ENCODE measurements around the gene AJM1.
"Not testable (repeated sequence)": the region's sequence is repeated elsewhere in the genome, so short reads cannot be mapped to it uniquely, and the experiment has no call there.

AJM1 gene

DNA sequence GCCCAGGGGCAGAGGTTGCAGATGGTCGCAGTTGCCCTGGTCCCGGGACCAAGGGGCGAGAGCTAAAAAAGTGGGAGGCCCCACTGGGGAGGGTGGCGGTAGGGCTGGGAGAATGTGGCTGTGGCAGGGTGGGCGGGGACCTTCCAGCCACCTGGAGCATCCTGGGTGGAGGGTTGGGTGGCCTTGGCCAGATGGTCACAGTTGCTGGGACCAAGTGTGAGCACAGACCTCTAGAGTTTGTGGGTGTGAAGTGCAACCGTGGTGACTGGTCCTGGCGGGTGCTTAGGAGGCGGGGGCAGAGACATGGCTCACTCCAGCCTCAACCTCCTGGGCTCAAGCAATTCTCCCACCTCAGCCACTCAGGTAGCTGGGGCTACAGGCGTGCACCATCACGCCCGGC is 38.4 kb downstream of the AJM1 start:
- TF ChIP-seq FOXP2 (optimal IDR thresholded peaks at IDR 0.05; ENCODE audit: control extremely low read depth, extremely low read length, insufficient read depth), result no peak
- TF ChIP-seq POLR2AphosphoS5 (IDR thresholded peaks at IDR 0.05; ENCODE audit: borderline replicate concordance, low read depth, low read length), result no peak
- TF ChIP-seq EZH2 (IDR thresholded peaks at IDR 0.05), result no peak
- H3K36me3 ChIP-seq (ENCODE audit: insufficient read depth, low read length), result no peaks in the 10 kb centered on the region
- no peak overlapping the region for H3K27ac ChIP-seq
- H3K4me3 ChIP-seq, result no peak overlapping the region
- no peaks in the 10 kb centered on the region for H3K9me3 ChIP-seq (ENCODE audit: low read depth, low read length)
- no peak overlapping the region for H3K9ac ChIP-seq (ENCODE audit: insufficient read length)
- no peak for DNase-seq (ENCODE audit: low read depth, low spot score)

DNA sequence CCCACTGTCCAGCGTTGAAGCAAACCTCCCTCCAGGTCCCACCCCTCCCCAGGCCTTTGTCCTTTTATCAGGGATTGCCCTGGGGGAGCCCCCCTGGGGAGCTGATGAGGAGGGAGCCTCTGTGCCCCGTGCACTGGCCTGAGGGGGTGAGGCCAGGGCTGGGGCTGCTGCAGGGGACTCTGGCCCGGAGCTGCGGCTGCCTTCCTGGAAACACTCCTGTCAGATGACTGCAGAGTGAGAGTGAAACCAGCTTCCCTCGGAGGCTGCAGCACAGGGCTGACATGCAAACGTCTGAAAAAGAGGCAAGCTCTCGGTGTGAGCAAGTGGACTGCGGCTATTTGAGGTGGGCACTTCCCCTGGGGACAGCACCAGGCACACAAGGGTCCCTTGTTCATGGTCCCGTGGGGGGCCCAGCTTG is 39.4 kb downstream of the AJM1 start:
- H3K9me3 ChIP-seq (ENCODE audit: low read depth, low read length), result no peaks in the 10 kb centered on the region
- no peak for DNase-seq (ENCODE audit: low read depth, low spot score)
- H3K36me3 ChIP-seq (ENCODE audit: insufficient read depth, low read length), result no peaks in the 10 kb centered on the region
- no peak for TF ChIP-seq EZH2 (IDR thresholded peaks at IDR 0.05)
- TF ChIP-seq FOXP2 (optimal IDR thresholded peaks at IDR 0.05; ENCODE audit: control extremely low read depth, extremely low read length, insufficient read depth), result no peak
- no peak for TF ChIP-seq POLR2AphosphoS5 (IDR thresholded peaks at IDR 0.05; ENCODE audit: borderline replicate concordance, low read depth, low read length)
- H3K4me3 ChIP-seq, result no peak overlapping the region
- no peak overlapping the region for H3K9ac ChIP-seq (ENCODE audit: insufficient read length)
- H3K27ac ChIP-seq, result no peak overlapping the region

DNA sequence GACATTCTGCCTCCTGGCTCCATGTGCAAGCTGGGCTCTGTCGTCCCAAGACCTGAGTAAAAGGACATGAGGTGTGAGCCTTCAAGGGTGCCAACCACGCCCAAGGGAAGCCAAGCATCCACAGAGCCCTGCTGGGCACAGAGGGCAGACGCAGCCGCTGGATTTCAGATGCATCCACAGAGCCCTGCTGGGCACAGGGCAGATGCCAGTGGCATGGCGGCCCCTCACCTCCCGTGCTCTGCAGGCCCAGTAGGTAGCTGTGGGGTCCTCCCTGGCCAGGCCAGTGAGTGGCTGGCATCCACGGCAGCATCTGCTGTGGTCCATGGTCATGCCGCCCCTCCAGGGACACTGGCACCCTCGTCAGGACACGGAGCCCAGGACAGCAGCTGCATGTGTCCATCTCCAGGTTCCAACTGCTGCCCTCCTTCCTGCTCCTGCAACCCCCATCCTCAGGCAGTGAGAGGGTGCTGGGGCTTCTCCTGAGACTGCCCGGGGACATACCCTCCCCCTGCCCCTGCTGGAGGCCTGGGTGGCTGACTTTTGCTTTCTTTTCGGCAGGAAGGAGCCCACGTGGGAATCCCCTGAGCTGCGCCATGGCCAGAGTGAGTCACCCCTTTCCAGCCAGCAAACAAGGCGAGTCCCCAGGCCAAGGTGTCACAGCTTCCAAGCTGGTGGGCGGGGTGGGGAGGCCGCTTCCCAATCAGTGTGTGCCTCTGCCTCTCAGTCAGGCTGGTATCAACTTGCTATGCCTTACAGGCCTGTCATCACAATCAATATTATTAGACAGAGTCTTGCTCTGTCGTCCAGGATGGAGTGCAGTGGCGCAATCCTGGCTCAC is 40.0 kb downstream of the AJM1 start:
- H3K9ac ChIP-seq (ENCODE audit: insufficient read length), result no peak overlapping the region
- no peaks in the 10 kb centered on the region for H3K9me3 ChIP-seq (ENCODE audit: low read depth, low read length)
- DNase-seq (ENCODE audit: low read depth, low spot score), result no peak
- H3K27ac ChIP-seq, result no peak overlapping the region
- TF ChIP-seq POLR2AphosphoS5 (IDR thresholded peaks at IDR 0.05; ENCODE audit: borderline replicate concordance, low read depth, low read length), result no peak
- TF ChIP-seq EZH2 (IDR thresholded peaks at IDR 0.05), result no peak
- TF ChIP-seq FOXP2 (optimal IDR thresholded peaks at IDR 0.05; ENCODE audit: control extremely low read depth, extremely low read length, insufficient read depth), result no peak
- no peaks in the 10 kb centered on the region for H3K36me3 ChIP-seq (ENCODE audit: insufficient read depth, low read length)
- H3K4me3 ChIP-seq, result no peak overlapping the region

DNA sequence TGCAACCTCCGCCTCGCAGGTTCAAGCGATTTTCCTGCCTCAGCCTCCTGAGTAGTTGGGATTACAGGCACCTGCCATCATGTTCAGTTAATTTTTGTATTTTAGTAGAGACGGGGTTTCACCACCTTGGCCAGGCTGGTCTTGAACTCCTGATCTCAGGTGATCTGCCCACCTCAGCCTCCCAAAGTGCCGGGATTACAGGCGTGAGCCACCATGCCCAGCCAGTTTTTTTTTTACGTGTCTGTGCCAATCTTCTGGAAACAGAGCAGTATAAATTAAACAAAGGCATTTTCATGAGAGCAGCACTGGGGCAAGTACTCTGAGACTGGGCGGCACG is 40.6 kb downstream of the AJM1 start:
- not testable (repeated sequence) for H3K36me3 ChIP-seq (ENCODE audit: insufficient read depth, low read length); DNase-seq (ENCODE audit: low read depth, low spot score); H3K9me3 ChIP-seq (ENCODE audit: low read depth, low read length); H3K4me3 ChIP-seq; H3K9ac ChIP-seq (ENCODE audit: insufficient read length); H3K27ac ChIP-seq

DNA sequence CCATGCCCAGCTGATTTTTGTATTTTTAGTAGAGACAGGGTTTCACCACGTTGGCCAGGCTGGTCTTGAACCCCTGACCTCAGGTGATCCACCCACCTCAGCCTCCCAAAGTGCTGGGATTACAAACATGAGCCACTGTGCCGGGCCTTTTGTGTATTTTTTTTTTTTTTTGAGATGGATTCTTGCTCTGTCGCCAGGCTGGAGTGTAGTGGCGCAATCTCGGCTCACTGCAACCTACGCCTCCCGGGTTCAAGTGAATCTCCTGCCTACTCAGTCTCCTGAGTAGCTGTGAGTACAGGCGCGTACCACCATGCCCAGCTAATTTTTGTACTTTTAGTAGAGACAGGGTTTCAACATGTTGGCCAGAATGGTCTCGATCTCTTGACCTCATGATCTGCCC is 41.4 kb downstream of the AJM1 start:
- not testable (repeated sequence) for DNase-seq (ENCODE audit: low read depth, low spot score); H3K36me3 ChIP-seq (ENCODE audit: insufficient read depth, low read length); H3K9me3 ChIP-seq (ENCODE audit: low read depth, low read length); H3K27ac ChIP-seq; H3K9ac ChIP-seq (ENCODE audit: insufficient read length); H3K4me3 ChIP-seq

DNA sequence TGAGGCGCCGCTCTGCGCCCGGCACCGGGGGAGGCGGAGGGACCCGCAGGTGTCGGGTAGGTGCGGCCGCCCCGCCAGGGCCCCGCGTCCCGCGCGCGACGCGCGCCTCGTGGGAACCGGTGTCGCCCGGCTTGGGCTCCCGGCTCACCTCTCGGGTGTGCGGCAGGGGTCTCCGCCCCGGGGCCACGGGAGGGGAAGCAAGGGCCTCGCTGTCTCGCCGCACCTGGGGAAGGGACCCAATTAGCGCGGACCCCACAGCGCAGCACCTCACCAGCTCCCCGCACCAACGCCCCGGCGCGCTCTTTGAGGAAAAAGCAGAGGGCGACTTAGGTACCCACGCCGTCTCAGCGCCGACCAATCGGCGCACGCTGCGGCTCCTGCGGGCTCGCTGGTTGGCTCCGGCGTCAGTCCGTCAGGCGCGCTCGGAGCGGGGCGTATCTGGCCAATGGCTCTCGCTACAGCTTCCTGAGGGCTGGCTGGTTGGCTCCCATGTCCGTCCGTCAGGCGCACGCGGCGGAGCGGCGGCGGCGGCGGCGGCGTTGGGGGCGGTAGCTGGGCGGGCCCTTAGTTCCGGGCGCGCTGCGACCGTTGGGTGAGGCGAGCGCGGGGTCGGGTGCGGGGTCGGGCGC is 43.8 kb downstream of the AJM1 start, which contains the start of gene TRAF2:
Gene TRAF2, plus strand, starts transcription at position 567 of the 629 bp plus-strand sequence. CDS start 12,225 bp downstream, outside the sequence.
- peak within 1 kb of the TSS; percentile 94 for H3K4me3 ChIP-seq
- H3K27ac ChIP-seq, result peak within 1 kb of the TSS; percentile 54; the same call in 1 of the 2 replicates
- no peaks in the 10 kb centered on the region for H3K9me3 ChIP-seq (ENCODE audit: low read depth, low read length)
- peak within 1 kb of the TSS; percentile 89 for H3K9ac ChIP-seq (ENCODE audit: insufficient read length)
- TF ChIP-seq FOXP2 (optimal IDR thresholded peaks at IDR 0.05; ENCODE audit: control extremely low read depth, extremely low read length, insufficient read depth) (no peak), EZH2 (IDR thresholded peaks at IDR 0.05) (no peak), POLR2AphosphoS5 (IDR thresholded peaks at IDR 0.05; ENCODE audit: borderline replicate concordance, low read depth, low read length) (peak; percentile 92)
- peak; percentile 91 for DNase-seq (ENCODE audit: low read depth, low spot score)
- peaks cover 7% of the 10 kb centered on the region; the same call in 1 of the 2 replicates for H3K36me3 ChIP-seq (ENCODE audit: insufficient read depth, low read length)

DNA sequence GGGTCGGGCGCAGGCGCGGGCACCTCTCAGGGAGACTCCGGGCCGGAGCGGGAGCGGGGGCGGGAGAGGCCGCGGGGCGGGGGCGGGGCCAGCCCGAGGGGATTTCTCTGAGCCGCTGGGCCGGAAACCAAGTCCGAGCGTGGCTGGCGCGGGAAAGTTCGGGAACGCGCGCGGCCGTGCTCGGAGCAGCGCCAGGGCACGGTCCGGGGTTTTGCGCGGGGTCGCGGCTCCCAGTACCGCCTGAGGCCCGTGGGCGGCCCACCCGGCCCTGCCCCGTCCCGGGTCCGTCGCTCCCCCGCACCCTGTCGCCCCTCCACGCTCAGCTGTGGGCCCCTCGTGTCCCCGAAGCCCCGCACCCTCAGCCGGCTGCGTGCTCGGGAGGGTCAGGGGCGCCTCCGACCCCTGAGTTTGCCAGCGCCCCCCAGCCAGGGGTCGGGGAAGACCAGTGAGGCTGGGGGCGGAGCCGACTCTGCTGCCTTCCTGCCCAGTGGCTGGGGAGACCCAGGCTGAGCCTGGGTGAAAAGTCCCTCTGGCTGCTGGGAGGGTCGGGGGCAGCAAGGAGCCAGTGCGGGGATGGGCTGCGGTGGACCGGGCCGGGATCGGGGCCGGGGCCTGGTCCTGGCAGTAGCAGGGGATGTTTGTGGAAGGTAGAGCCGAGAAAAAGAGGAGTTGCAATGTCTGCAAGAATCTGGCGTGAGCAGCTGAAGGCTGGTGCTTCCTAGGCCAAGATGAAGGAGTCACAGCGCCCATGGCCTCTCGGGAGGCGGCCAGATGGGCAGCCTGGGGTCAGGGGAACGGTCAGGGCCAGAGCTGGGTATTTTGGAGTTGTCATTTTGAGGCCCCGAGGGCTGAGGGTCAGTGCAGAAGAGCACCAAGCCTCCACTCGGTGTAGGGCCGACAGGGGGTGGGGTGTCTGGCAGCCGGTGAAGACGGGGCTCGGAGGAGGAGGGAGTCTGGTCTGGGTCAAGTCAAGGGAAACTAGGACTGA is 44.6 kb downstream of the AJM1 start:
- Histone ChIP-seq H3K36me3 (ENCODE audit: insufficient read depth, low read length) (peaks cover 7% of the 10 kb centered on the region; the same call in 1 of the 2 replicates), H3K27ac (peak overlapping the region; percentile 54; the same call in 1 of the 2 replicates), H3K4me3 (peak overlapping the region; percentile 94), H3K9ac (ENCODE audit: insufficient read length) (peak overlapping the region; percentile 89), H3K9me3 (ENCODE audit: low read depth, low read length) (no peaks in the 10 kb centered on the region)
- DNase-seq (ENCODE audit: low read depth, low spot score), result no peak
- TF ChIP-seq POLR2AphosphoS5 (IDR thresholded peaks at IDR 0.05; ENCODE audit: borderline replicate concordance, low read depth, low read length), result no peak
- no peak for TF ChIP-seq FOXP2 (optimal IDR thresholded peaks at IDR 0.05; ENCODE audit: control extremely low read depth, extremely low read length, insufficient read depth)
- no peak for TF ChIP-seq EZH2 (IDR thresholded peaks at IDR 0.05)

DNA sequence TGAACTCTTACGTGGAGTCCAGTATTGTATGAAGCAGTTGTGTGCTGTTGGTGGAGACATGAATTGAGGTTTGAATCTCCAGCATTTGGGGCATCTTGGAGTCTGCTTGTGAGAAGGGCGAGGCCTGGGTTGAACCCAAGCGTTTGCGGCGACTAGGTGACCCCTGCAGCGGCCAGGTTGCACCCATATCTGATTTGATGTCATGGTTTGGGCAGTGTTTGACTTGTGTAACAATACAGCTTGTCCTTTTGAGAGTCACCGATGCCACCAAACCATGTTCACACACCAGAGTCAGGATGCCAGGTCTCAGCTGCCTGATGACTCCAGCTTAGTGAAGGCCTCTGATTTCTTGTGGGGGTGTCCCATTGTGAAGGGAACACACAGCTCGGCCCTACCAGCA is 46.2 kb downstream of the AJM1 start:
- no peak for DNase-seq (ENCODE audit: low read depth, low spot score)
- no peak overlapping the region for H3K4me3 ChIP-seq
- H3K9me3 ChIP-seq (ENCODE audit: low read depth, low read length), result no peaks in the 10 kb centered on the region
- H3K36me3 ChIP-seq (ENCODE audit: insufficient read depth, low read length), result peaks cover 7% of the 10 kb centered on the region; the same call in 1 of the 2 replicates
- no peak overlapping the region for H3K27ac ChIP-seq
- TF ChIP-seq FOXP2 (optimal IDR thresholded peaks at IDR 0.05; ENCODE audit: control extremely low read depth, extremely low read length, insufficient read depth) (no peak), POLR2AphosphoS5 (IDR thresholded peaks at IDR 0.05; ENCODE audit: borderline replicate concordance, low read depth, low read length) (no peak), EZH2 (IDR thresholded peaks at IDR 0.05) (no peak)
- H3K9ac ChIP-seq (ENCODE audit: insufficient read length), result no peak overlapping the region

Data from SK-N-MC (cell line).